Endothelial cell (in vitro differentiated cells): ENCODE results near the gene DMBX1. TPM values are rescaled to one million over a fixed set of nuclear protein-coding genes. Genes with fewer than 3 reads are reported as not detected.

Experiments used
- DNase-seq: peaks from one replicate; pipeline ENCODE4 v3.0.0; 2021; ENCODE audit warnings: low spot score
- H3K27ac Mint-ChIP-seq: one replicate; pipeline ENCODE4 v1.8.0; 2021; ENCODE audit warnings: mixed read lengths, inconsistent platforms; ENCODE audit not compliant: unreplicated experiment
- H3K27me3 Mint-ChIP-seq: one replicate; pipeline ENCODE4 v1.8.0; 2021; ENCODE audit warnings: mild to moderate bottlenecking, moderate library complexity, mixed read lengths, inconsistent platforms; ENCODE audit not compliant: unreplicated experiment
- H3K36me3 Mint-ChIP-seq: one replicate; pipeline ENCODE4 v1.8.0; 2021; ENCODE audit warnings: mild to moderate bottlenecking, low read depth, mixed read lengths, inconsistent platforms; ENCODE audit not compliant: unreplicated experiment
- H3K4me1 Mint-ChIP-seq: one replicate; pipeline ENCODE4 v1.8.0; 2021; ENCODE audit warnings: mild to moderate bottlenecking, mixed read lengths, inconsistent platforms; ENCODE audit not compliant: unreplicated experiment
- H3K4me3 Mint-ChIP-seq: one replicate; pipeline ENCODE4 v1.8.0; 2021; ENCODE audit warnings: mild to moderate bottlenecking, mixed read lengths, inconsistent platforms; ENCODE audit not compliant: unreplicated experiment
- H3K9me3 Mint-ChIP-seq: one replicate; pipeline ENCODE4 v1.8.0; 2021; ENCODE audit warnings: mixed read lengths, inconsistent platforms; ENCODE audit not compliant: unreplicated experiment
- CTCF ChIP-seq: fragments of 200-600 bp; sonication (generic); IDR thresholded peaks from one replicate; pipeline ENCODE4 v1.5.0; 2021; ENCODE audit warnings: antibody characterized with exemption; ENCODE audit not compliant: unreplicated experiment
- total RNA-seq: library from RNA; stranded (reverse); fragmentation: NEBNext Ultra II Directional; extraction: Animal tissue kit (Norgen Biotek cat#: 25700); gene quantifications from one replicate; pipeline ENCODE4 v1.2.1, GENCODE V29; 2021; ENCODE audit not compliant: unreplicated experiment

The DMBX1 gene
- total RNA-seq, 1 donor from 2014 or later, result not detected

GRCh38 chr1:46523496-46524353, 34.1 kb downstream of the DMBX1 start:
- Mint-ChIP-seq H3K9me3 (no peaks in the 10 kb centered on the region), H3K4me3 (no peak overlapping the region), H3K36me3 (peaks cover 4% of the 10 kb centered on the region), H3K27ac (no peak overlapping the region), H3K4me1 (peaks cover 11% of the 10 kb centered on the region), H3K27me3 (peaks cover 15% of the 10 kb centered on the region)
- no peak for DNase-seq
- no peak for TF ChIP-seq CTCF

GRCh38 chr1:46524843-46525242, 35.2 kb downstream of the DMBX1 start:
- peaks cover 16% of the 10 kb centered on the region for H3K4me1 Mint-ChIP-seq
- H3K4me3 Mint-ChIP-seq, result no peak overlapping the region
- H3K27ac Mint-ChIP-seq, result no peak overlapping the region

GRCh38 chr1:46525253-46525983, 35.8 kb downstream of the DMBX1 start:
- no peak overlapping the region for H3K4me3 Mint-ChIP-seq

More at GRCh38 chr1:46524843-46525242, 35.2 kb downstream of the DMBX1 start:
- H3K9me3 Mint-ChIP-seq, result no peaks in the 10 kb centered on the region
- no peak for DNase-seq
- TF ChIP-seq CTCF, result no peak
- peaks cover 18% of the 10 kb centered on the region for H3K27me3 Mint-ChIP-seq
- H3K36me3 Mint-ChIP-seq, result peaks cover 4% of the 10 kb centered on the region

GRCh38 chr1:46526013-46526690, 36.5 kb downstream of the DMBX1 start:
- peaks cover 21% of the 10 kb centered on the region for H3K4me1 Mint-ChIP-seq
- DNase-seq, result no peak
- no peaks in the 10 kb centered on the region for H3K9me3 Mint-ChIP-seq
- H3K27ac Mint-ChIP-seq, result no peak overlapping the region
- no peak overlapping the region for H3K4me3 Mint-ChIP-seq
- peaks cover 17% of the 10 kb centered on the region for H3K27me3 Mint-ChIP-seq
- H3K36me3 Mint-ChIP-seq, result peaks cover 4% of the 10 kb centered on the region
- no peak for TF ChIP-seq CTCF

More at GRCh38 chr1:46525253-46525983, 35.8 kb downstream of the DMBX1 start:
- Mint-ChIP-seq H3K9me3 (no peaks in the 10 kb centered on the region), H3K36me3 (peaks cover 4% of the 10 kb centered on the region), H3K4me1 (peaks cover 16% of the 10 kb centered on the region), H3K27me3 (peaks cover 18% of the 10 kb centered on the region), H3K27ac (no peak overlapping the region)
- DNase-seq, result no peak
- TF ChIP-seq CTCF, result no peak
